Glutamatergic neuron (in vitro differentiated cells): ENCODE results near the gene FAF1. TPM values are rescaled to one million over a fixed set of nuclear protein-coding genes. Genes with fewer than 3 reads are reported as not detected.

Source experiments
- DNase-seq: peaks from one replicate; pipeline ENCODE4 v3.0.0; 2022
- H3K27ac Mint-ChIP-seq: one replicate; pipeline ENCODE4 v1.8.0; 2020; ENCODE audit warnings: mild to moderate bottlenecking, mixed read lengths, inconsistent platforms; ENCODE audit not compliant: unreplicated experiment
- H3K27me3 Mint-ChIP-seq: one replicate; pipeline ENCODE4 v1.8.0; 2020; ENCODE audit warnings: mild to moderate bottlenecking, moderate library complexity, mixed read lengths, inconsistent platforms; ENCODE audit not compliant: unreplicated experiment
- H3K36me3 Mint-ChIP-seq: one replicate; pipeline ENCODE4 v1.8.0; 2020; ENCODE audit warnings: mild to moderate bottlenecking, mixed read lengths, inconsistent platforms; ENCODE audit not compliant: unreplicated experiment
- H3K4me1 Mint-ChIP-seq: one replicate; pipeline ENCODE4 v1.8.0; 2020; ENCODE audit warnings: mild to moderate bottlenecking, low read depth, mixed read lengths, inconsistent platforms; ENCODE audit not compliant: unreplicated experiment
- H3K4me3 Mint-ChIP-seq: one replicate; pipeline ENCODE4 v1.8.0; 2020; ENCODE audit warnings: mild to moderate bottlenecking, mixed read lengths, inconsistent platforms; ENCODE audit not compliant: unreplicated experiment
- H3K9me3 Mint-ChIP-seq: one replicate; pipeline ENCODE4 v1.8.0; 2020; ENCODE audit warnings: mild to moderate bottlenecking, moderate library complexity, mixed read lengths, inconsistent platforms; ENCODE audit not compliant: unreplicated experiment
- total RNA-seq: library from RNA; stranded (reverse); fragmentation: NEBNext Ultra II Directional; extraction: Animal tissue kit (Norgen Biotek cat#: 25700); gene quantifications from one replicate; pipeline ENCODE4 v1.2.1, GENCODE V29; 2021; ENCODE audit not compliant: unreplicated experiment
- TF ChIP-seq, protein P1 (sequence below): fragments of 200-600 bp; sonication (generic); IDR thresholded peaks from one replicate; pipeline ENCODE4 v1.5.0; 2021; ENCODE audit not compliant: partially characterized antibody, unreplicated experiment

The FAF1 gene
- total RNA-seq, 1 donor from 2014 or later: 57.3 TPM

DNA sequence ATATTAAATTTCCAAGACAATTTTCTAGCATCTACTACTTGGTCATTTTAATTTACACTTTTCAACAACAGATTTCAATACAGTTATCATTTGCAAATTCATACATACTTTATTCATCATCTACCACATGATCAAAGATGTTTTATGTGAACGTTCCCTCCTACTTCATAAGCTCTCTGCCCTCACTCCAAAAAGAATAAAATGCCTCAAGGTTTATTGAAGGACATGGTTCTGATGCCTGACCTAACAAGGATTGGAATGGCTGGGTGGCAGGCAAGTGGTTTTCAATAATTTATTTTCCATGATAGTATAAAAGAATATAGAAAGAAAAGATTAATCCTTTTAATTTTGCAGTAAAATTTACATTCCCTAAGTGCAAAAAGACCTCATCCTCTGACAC lies 15.4 kb upstream of the FAF1 start:
- Mint-ChIP-seq H3K9me3 (peaks cover 9% of the 10 kb centered on the region), H3K27me3 (peaks cover 34% of the 10 kb centered on the region)

GRCh38 chr1:50974618-50974935 lies 14.5 kb upstream of the FAF1 start:
- TF ChIP-seq, protein P1, sequence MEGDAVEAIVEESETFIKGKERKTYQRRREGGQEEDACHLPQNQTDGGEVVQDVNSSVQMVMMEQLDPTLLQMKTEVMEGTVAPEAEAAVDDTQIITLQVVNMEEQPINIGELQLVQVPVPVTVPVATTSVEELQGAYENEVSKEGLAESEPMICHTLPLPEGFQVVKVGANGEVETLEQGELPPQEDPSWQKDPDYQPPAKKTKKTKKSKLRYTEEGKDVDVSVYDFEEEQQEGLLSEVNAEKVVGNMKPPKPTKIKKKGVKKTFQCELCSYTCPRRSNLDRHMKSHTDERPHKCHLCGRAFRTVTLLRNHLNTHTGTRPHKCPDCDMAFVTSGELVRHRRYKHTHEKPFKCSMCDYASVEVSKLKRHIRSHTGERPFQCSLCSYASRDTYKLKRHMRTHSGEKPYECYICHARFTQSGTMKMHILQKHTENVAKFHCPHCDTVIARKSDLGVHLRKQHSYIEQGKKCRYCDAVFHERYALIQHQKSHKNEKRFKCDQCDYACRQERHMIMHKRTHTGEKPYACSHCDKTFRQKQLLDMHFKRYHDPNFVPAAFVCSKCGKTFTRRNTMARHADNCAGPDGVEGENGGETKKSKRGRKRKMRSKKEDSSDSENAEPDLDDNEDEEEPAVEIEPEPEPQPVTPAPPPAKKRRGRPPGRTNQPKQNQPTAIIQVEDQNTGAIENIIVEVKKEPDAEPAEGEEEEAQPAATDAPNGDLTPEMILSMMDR: no peak
- no peak overlapping the region for H3K4me3 Mint-ChIP-seq
- H3K36me3 Mint-ChIP-seq: no peaks in the 10 kb centered on the region
- H3K27ac Mint-ChIP-seq: no peak overlapping the region
- H3K4me1 Mint-ChIP-seq: peaks cover 16% of the 10 kb centered on the region
- DNase-seq: no peak
- peaks cover 38% of the 10 kb centered on the region for H3K27me3 Mint-ChIP-seq
- peaks cover 12% of the 10 kb centered on the region for H3K9me3 Mint-ChIP-seq

More for the DNA sequence above, 15.4 kb upstream of the FAF1 start:
- TF ChIP-seq, protein P1: no peak
- no peak overlapping the region for H3K27ac Mint-ChIP-seq
- peaks cover 10% of the 10 kb centered on the region for H3K4me1 Mint-ChIP-seq
- no peaks in the 10 kb centered on the region for H3K36me3 Mint-ChIP-seq
- H3K4me3 Mint-ChIP-seq: no peak overlapping the region
- no peak for DNase-seq

GRCh38 chr1:50973875-50974617 lies 14.0 kb upstream of the FAF1 start:
- TF ChIP-seq, protein P1: no peak
- Mint-ChIP-seq H3K4me3 (no peak overlapping the region), H3K27ac (no peak overlapping the region), H3K9me3 (peaks cover 10% of the 10 kb centered on the region), H3K4me1 (peaks cover 16% of the 10 kb centered on the region), H3K36me3 (no peaks in the 10 kb centered on the region), H3K27me3 (peaks cover 37% of the 10 kb centered on the region)
- DNase-seq: no peak

DNA sequence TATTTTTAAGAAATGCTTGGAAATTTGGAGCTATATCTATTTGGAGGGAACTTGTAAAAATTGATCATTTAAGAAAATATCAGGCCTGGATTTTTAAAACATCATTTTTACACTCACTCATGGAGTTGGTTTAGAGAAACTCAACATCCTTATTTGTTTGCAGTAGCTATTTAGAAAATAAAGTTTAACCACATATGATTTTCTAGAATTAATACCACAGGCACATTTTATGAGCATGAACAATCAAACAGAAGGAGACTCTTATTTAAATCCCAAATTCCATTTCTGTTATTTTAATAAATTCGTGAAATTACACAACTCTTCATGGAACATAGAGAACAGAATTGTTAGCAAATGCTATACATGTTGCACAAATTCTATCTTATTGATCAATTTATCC lies 13.2 kb upstream of the FAF1 start:
- peaks cover 6% of the 10 kb centered on the region for H3K9me3 Mint-ChIP-seq
- no peak overlapping the region for H3K4me3 Mint-ChIP-seq
- DNase-seq: no peak
- no peaks in the 10 kb centered on the region for H3K36me3 Mint-ChIP-seq
- H3K27ac Mint-ChIP-seq: no peak overlapping the region
- TF ChIP-seq, protein P1: no peak
- peaks cover 30% of the 10 kb centered on the region for H3K27me3 Mint-ChIP-seq
- H3K4me1 Mint-ChIP-seq: peaks cover 15% of the 10 kb centered on the region

GRCh38 chr1:50972766-50973165 lies 12.7 kb upstream of the FAF1 start:
- H3K4me1 Mint-ChIP-seq: peaks cover 15% of the 10 kb centered on the region
- H3K27me3 Mint-ChIP-seq: peaks cover 30% of the 10 kb centered on the region

More at GRCh38 chr1:50972766-50973165, 12.7 kb upstream of the FAF1 start:
- DNase-seq: no peak
- no peak overlapping the region for H3K27ac Mint-ChIP-seq
- no peak overlapping the region for H3K4me3 Mint-ChIP-seq
- H3K36me3 Mint-ChIP-seq: no peaks in the 10 kb centered on the region
- H3K9me3 Mint-ChIP-seq: peaks cover 6% of the 10 kb centered on the region
- TF ChIP-seq, protein P1: no peak
